Right atrium auricular region (tissue), 2 donors: ENCODE results near the gene EEF2K. TPM values are rescaled to one million over a fixed set of nuclear protein-coding genes. Genes with fewer than 3 reads are reported as not detected.

Experiments used
- DNase-seq: peaks from one replicate; pipeline ENCODE4 v3.0.0-alpha.2; 2019; ENCODE audit warnings: low spot score
- H3K27ac ChIP-seq, 2 donors: fragments of 200-600 bp; sonication (generic); 1 replicate in 1 of 2; 2 replicates in 1 of 2; pipeline ENCODE4 v1.5.1; 2016 to 2019
- H3K27me3 ChIP-seq, 2 donors: fragments of 200-600 bp; sonication (generic); one replicate each; pipeline versions ENCODE4 v1.5.1 to v1.6.0; 2017 to 2019
- H3K36me3 ChIP-seq: fragments of 200-600 bp; sonication (generic); one replicate; pipeline ENCODE4 v1.5.1; 2016
- H3K4me1 ChIP-seq, 2 donors: fragments of 200-600 bp; sonication (generic); one replicate each; pipeline versions ENCODE4 v1.5.1 to v1.6.0; 2017 to 2019
- H3K4me3 ChIP-seq, 2 donors: fragments of 200-600 bp; sonication (generic); 1 replicate in 1 of 2; 2 replicates in 1 of 2; pipeline ENCODE4 v1.5.1; 2017 to 2019; ENCODE audit warnings: mild to moderate bottlenecking in 1 of 2, moderate library complexity in 1 of 2
- H3K9me3 ChIP-seq, 2 donors: fragments of 200-600 bp; sonication (generic); one replicate each; pipeline ENCODE4 v1.5.1; 2019
- CTCF ChIP-seq, 2 donors: fragments of 200-600 bp; sonication (generic); IDR thresholded peaks; one replicate each; pipeline ENCODE4 v1.5.1; 2019; ENCODE audit warnings: antibody characterized with exemption in 2 of 2
- total RNA-seq, 2 donors: library from RNA; depleted of rRNA; stranded (reverse); fragments of >200 nt; gene quantifications; one replicate each; pipeline ENCODE4 v1.1.0, GENCODE V29; 2016

EEF2K gene
- total RNA-seq, 2 donors from 2014 or later, result 12.9 to 18.9 TPM

GRCh38 chr16:22253272-22253671, 47.2 kb downstream of the EEF2K start:
- Histone ChIP-seq H3K27ac (no peak overlapping the region), H3K4me1 (no peaks in the 10 kb centered on the region), H3K27me3 (no peaks in the 10 kb centered on the region), H3K4me3 (no peak overlapping the region), H3K36me3 (peaks cover 87% of the 10 kb centered on the region), H3K9me3 (peaks cover 0 to 6% of the 10 kb centered on the region in 2 donors)
- TF ChIP-seq CTCF (IDR thresholded peaks at IDR 0.05), result no peak
- no peak for DNase-seq

- peaks cover 0 to 6% of the 10 kb centered on the region in 2 donors for H3K9me3 ChIP-seq
- H3K27me3 ChIP-seq, result no peaks in the 10 kb centered on the region
- no peak for DNase-seq
- no peak for TF ChIP-seq CTCF (IDR thresholded peaks at IDR 0.05)
- H3K27ac ChIP-seq, result no peak overlapping the region
- no peaks in the 10 kb centered on the region for H3K4me1 ChIP-seq
- peaks cover 92% of the 10 kb centered on the region for H3K36me3 ChIP-seq
- H3K4me3 ChIP-seq, result no peak overlapping the region
Measured at GRCh38 chr16:22255335-22255734, 49.3 kb downstream of the EEF2K start.

GRCh38 chr16:22257440-22257839, 51.4 kb downstream of the EEF2K start:
- TF ChIP-seq CTCF (IDR thresholded peaks at IDR 0.05), result no peak
- no peaks in the 10 kb centered on the region for H3K27me3 ChIP-seq
- no peak overlapping the region for H3K27ac ChIP-seq
- no peaks in the 10 kb centered on the region for H3K4me1 ChIP-seq
- peaks cover 87% of the 10 kb centered on the region for H3K36me3 ChIP-seq
- DNase-seq, result no peak
- no peak overlapping the region for H3K4me3 ChIP-seq
- peaks cover 0 to 6% of the 10 kb centered on the region in 2 donors for H3K9me3 ChIP-seq

GRCh38 chr16:22260490-22260889, 54.4 kb downstream of the EEF2K start:
- peaks cover 83% of the 10 kb centered on the region for H3K36me3 ChIP-seq
- peaks cover 0 to under 1% of the 10 kb centered on the region in 2 donors for H3K9me3 ChIP-seq
- H3K4me1 ChIP-seq, result no peaks in the 10 kb centered on the region
- H3K27me3 ChIP-seq, result no peaks in the 10 kb centered on the region
- DNase-seq, result no peak
- no peak for TF ChIP-seq CTCF (IDR thresholded peaks at IDR 0.05)
- no peak overlapping the region for H3K27ac ChIP-seq
- H3K4me3 ChIP-seq, result no peak overlapping the region

GRCh38 chr16:22262460-22262859, 56.4 kb downstream of the EEF2K start:
- peaks cover 88% of the 10 kb centered on the region for H3K36me3 ChIP-seq
- no peaks in the 10 kb centered on the region for H3K9me3 ChIP-seq
- no peak overlapping the region for H3K27ac ChIP-seq
- TF ChIP-seq CTCF (IDR thresholded peaks at IDR 0.05), result no peak
- H3K27me3 ChIP-seq, result no peaks in the 10 kb centered on the region
- DNase-seq, result no peak
- H3K4me3 ChIP-seq, result no peak overlapping the region
- no peaks in the 10 kb centered on the region for H3K4me1 ChIP-seq

- DNase-seq, result no peak
- no peak for TF ChIP-seq CTCF (IDR thresholded peaks at IDR 0.05)
- no peaks in the 10 kb centered on the region for H3K9me3 ChIP-seq
- H3K4me1 ChIP-seq, result no peaks in the 10 kb centered on the region
- no peak overlapping the region for H3K27ac ChIP-seq
- H3K36me3 ChIP-seq, result peaks cover 85% of the 10 kb centered on the region
- H3K27me3 ChIP-seq, result no peaks in the 10 kb centered on the region
- H3K4me3 ChIP-seq, result no peak overlapping the region
Measured at GRCh38 chr16:22264786-22265185, 58.7 kb downstream of the EEF2K start.
